Spleen (tissue), 11 donors: ENCODE data around the gene EGFR. TPM values are rescaled to one million over a fixed set of nuclear protein-coding genes. Genes with fewer than 3 reads are reported as not detected.

ENCODE experiments used
- DNase-seq: peaks from one replicate; pipeline ENCODE4 v3.0.0-alpha.2; 2020
- H3K27ac ChIP-seq, 8 donors: fragments of 200-600 bp; sonication (generic) in 7 of 8; 1 replicate in 4 of 8; 2 replicates in 4 of 8; pipeline versions ENCODE4 v1.5.0 to v1.8.0; 2016 to 2021; ENCODE audit warnings: inconsistent platforms in 4 of 8, mild to moderate bottlenecking in 4 of 8, moderate library complexity in 1 of 8
- H3K27me3 ChIP-seq, 7 donors: fragments of 200-600 bp; sonication (generic) in 6 of 7; replicated peaks in 1 of 7; 1 replicate in 4 of 7; 2 replicates in 3 of 7; pipeline versions ENCODE4 v1.5.0 to v1.8.0; 2016 to 2021; ENCODE audit warnings: inconsistent platforms in 3 of 7, mild to moderate bottlenecking in 1 of 7
- H3K36me3 ChIP-seq, 6 donors: fragments of 200-600 bp; sonication (generic) in 5 of 6; 1 replicate in 4 of 6; 2 replicates in 2 of 6; pipeline versions ENCODE4 v1.5.0 to v1.8.0; 2016 to 2021; ENCODE audit warnings: inconsistent platforms in 2 of 6
- H3K4me1 ChIP-seq, 6 donors: fragments of 200-600 bp; sonication (generic) in 5 of 6; 1 replicate in 3 of 6; 2 replicates in 3 of 6; pipeline versions ENCODE4 v1.5.0 to v1.8.0; 2016 to 2021; ENCODE audit warnings: inconsistent platforms in 3 of 6
- H3K4me3 ChIP-seq, 8 donors: fragments of 200-600 bp; sonication (generic) in 7 of 8; 1 replicate in 4 of 8; 2 replicates in 4 of 8; pipeline versions ENCODE4 v1.5.0 to v1.8.0; 2016 to 2021; ENCODE audit warnings: inconsistent platforms in 4 of 8, mild to moderate bottlenecking in 4 of 8, moderate library complexity in 2 of 8
- H3K9me3 ChIP-seq, 8 donors: fragments of 200-600 bp; sonication (generic) in 7 of 8; 1 replicate in 4 of 8; 2 replicates in 4 of 8; pipeline versions ENCODE4 v1.5.0 to v1.8.0; 2016 to 2021; ENCODE audit warnings: inconsistent platforms in 4 of 8
- CTCF ChIP-seq, 11 experiments: fragments of 200-600 bp in 7 of 11; fragments of 450-650 bp in 4 of 11; sonication (generic) in 4 of 11; IDR thresholded peaks in 8 of 11; conservative IDR thresholded peaks in 3 of 11; 1 replicate in 7 of 11; 2 replicates in 4 of 11; pipeline versions ENCODE4 v1.4.0 to v1.8.0; 2016 to 2021; ENCODE audit warnings: antibody characterized with exemption in 11 of 11, inconsistent platforms in 4 of 11, mild to moderate bottlenecking in 1 of 11
- POLR2A ChIP-seq, 3 donors: fragments of 450-650 bp; IDR thresholded peaks; one replicate each; pipeline ENCODE4 v1.5.1; 2017; ENCODE audit warnings: antibody characterized with exemption in 3 of 3, mild to moderate bottlenecking in 1 of 3
- POLR2AphosphoS5 ChIP-seq, 3 donors: sonication (generic); formaldehyde crosslinking; IDR thresholded peaks; one replicate each; pipeline ENCODE4 v1.5.1; 2017; ENCODE audit warnings: antibody characterized with exemption in 3 of 3
- WGBS, 5 donors: extraction: QIAGEN DNeasy Blood & Tissue Kit in 3 of 5; methylation state at CpG; one replicate each; pipeline versions ENCODE4 v1.1.5 to v1.1.7; 2013 to 2018; 5-methylcytosine and 5-hydroxymethylcytosine counted together
- intact Hi-C: fragments of 100-400 bp; cut with DNase I; formaldehyde crosslinking; loops from one replicate; pipeline ENCODE4 v1.15.0; 2023; ENCODE audit warnings: low total_unique reads
- polyA plus RNA-seq, 3 donors: library from polyadenylated mRNA; stranded (reverse); fragments of 200-250 nt; gene quantifications; one replicate each; pipeline ENCODE4 v1.2.1, GENCODE V29; 2013
- total RNA-seq, 7 donors: library from RNA; depleted of rRNA in 3 of 7; stranded (reverse); fragments of >200 nt in 3 of 7; fragmentation: NEBNext Ultra II Directional in 4 of 7; extraction: Animal tissue kit (Norgen Biotek cat#: 25700) in 4 of 7; gene quantifications; one replicate each; pipeline versions ENCODE4 v1.1.0 to v1.2.1, GENCODE V29; 2016 to 2021
- donor health status: healthy with polysubstance abuse.
- donor health status: DM: no; HTN: no; CAD: no; lungs with moderate emphysema.
- donor health status: DM: no; HTN: no; CAD: no.
- donor health status: Bipolar disorder and iron deficiency.
- donor health status: healthy.
- donor health status: DM: no; HTN: no; CAD: no.
- donor health status: DM: yes; HTN: yes; CAD: no.

Gene EGFR
- total and polyA plus RNA-seq, 10 donors = 1.1 to 35.2 (median 24.5) TPM

- Histone ChIP-seq H3K4me1 (peaks cover 0 to 18% (median 5%) of the 10 kb centered on the region in 6 donors), H3K27me3 (peaks cover 0 to 6% (median 0%) of the 10 kb centered on the region in 7 donors), H3K4me3 (no peak overlapping the region), H3K27ac (no peak overlapping the region), H3K36me3 (peaks cover 0 to 12% (median 0%) of the 10 kb centered on the region in 6 donors), H3K9me3 (peaks cover 0 to 17% (median 10%) of the 10 kb centered on the region in 8 donors)
- TF ChIP-seq POLR2AphosphoS5 (IDR thresholded peaks at IDR 0.05) (no peak), CTCF (IDR thresholded peaks at IDR 0.05 in 8 of 11, conservative IDR thresholded peaks at IDR 0.05 in 3 of 11) (no peak), POLR2A (IDR thresholded peaks at IDR 0.05) (no peak)
- intact Hi-C loops = no loop called here
- 57 to 98% (median 89%) methylated on average over 2 of the region's 2 CpGs for WGBS, 5 donors
- no peak for DNase-seq
Observed at GRCh38 chr7:55138663-55139062, 119.8 kb downstream of the EGFR start.

- intact Hi-C loops = no loop called here
- Histone ChIP-seq H3K27ac (no peak overlapping the region), H3K4me1 (peaks cover 0 to 10% (median 3%) of the 10 kb centered on the region in 6 donors), H3K4me3 (no peak overlapping the region), H3K27me3 (peaks cover 0 to 12% (median 0%) of the 10 kb centered on the region in 7 donors), H3K36me3 (peaks cover 0 to 22% (median 0%) of the 10 kb centered on the region in 6 donors), H3K9me3 (peaks cover 0 to 17% (median 10%) of the 10 kb centered on the region in 8 donors)
- no peak for DNase-seq
- TF ChIP-seq POLR2AphosphoS5 (IDR thresholded peaks at IDR 0.05) (no peak), POLR2A (IDR thresholded peaks at IDR 0.05) (no peak), CTCF (IDR thresholded peaks at IDR 0.05 in 8 of 11, conservative IDR thresholded peaks at IDR 0.05 in 3 of 11) (no peak)
- WGBS, 5 donors = 49 to 58% (median 53%) methylated on average over 7 to 8 of the region's 8 CpGs
Observed at GRCh38 chr7:55140221-55140940, 121.6 kb downstream of the EGFR start.

GRCh38 chr7:55140941-55141278 lies 122.1 kb downstream of the EGFR start:
- peaks cover 0 to 28% (median 0%) of the 10 kb centered on the region in 6 donors for H3K36me3 ChIP-seq
- no peak for DNase-seq
- TF ChIP-seq CTCF (IDR thresholded peaks at IDR 0.05 in 8 of 11, conservative IDR thresholded peaks at IDR 0.05 in 3 of 11) (no peak), POLR2A (IDR thresholded peaks at IDR 0.05) (no peak), POLR2AphosphoS5 (IDR thresholded peaks at IDR 0.05) (no peak)
- peaks cover 0 to 10% (median 3%) of the 10 kb centered on the region in 6 donors for H3K4me1 ChIP-seq
- H3K4me3 ChIP-seq = no peak overlapping the region
- peaks cover 0 to 12% (median 0%) of the 10 kb centered on the region in 7 donors for H3K27me3 ChIP-seq
- intact Hi-C loops = no loop called here
- no peak overlapping the region for H3K27ac ChIP-seq
- H3K9me3 ChIP-seq = peaks cover 0 to 17% (median 10%) of the 10 kb centered on the region in 8 donors

GRCh38 chr7:55142919-55143600 lies 124.2 kb downstream of the EGFR start:
- H3K36me3 ChIP-seq = peaks cover 0 to 42% (median 0%) of the 10 kb centered on the region in 6 donors
- H3K27ac ChIP-seq = no peak overlapping the region

More at GRCh38 chr7:55142919-55143600, 124.2 kb downstream of the EGFR start:
- TF ChIP-seq CTCF (IDR thresholded peaks at IDR 0.05 in 8 of 11, conservative IDR thresholded peaks at IDR 0.05 in 3 of 11) = no peak
- TF ChIP-seq POLR2A (IDR thresholded peaks at IDR 0.05) = no peak
- no peak for TF ChIP-seq POLR2AphosphoS5 (IDR thresholded peaks at IDR 0.05)
- peaks cover 0 to 13% (median 9%) of the 10 kb centered on the region in 8 donors for H3K9me3 ChIP-seq
- intact Hi-C loops = no loop called here
- no peak overlapping the region for H3K4me3 ChIP-seq
- DNase-seq = no peak
- H3K4me1 ChIP-seq = peaks cover 0 to 10% (median 3%) of the 10 kb centered on the region in 6 donors
- 78 to 87% (median 83%) methylated on average over 13 of the region's 13 CpGs for WGBS, 5 donors
- peaks cover 0 to 12% (median 0%) of the 10 kb centered on the region in 7 donors for H3K27me3 ChIP-seq
